ENCODE data around the gene SDCCAG8.

Gene SDCCAG8

DNA sequence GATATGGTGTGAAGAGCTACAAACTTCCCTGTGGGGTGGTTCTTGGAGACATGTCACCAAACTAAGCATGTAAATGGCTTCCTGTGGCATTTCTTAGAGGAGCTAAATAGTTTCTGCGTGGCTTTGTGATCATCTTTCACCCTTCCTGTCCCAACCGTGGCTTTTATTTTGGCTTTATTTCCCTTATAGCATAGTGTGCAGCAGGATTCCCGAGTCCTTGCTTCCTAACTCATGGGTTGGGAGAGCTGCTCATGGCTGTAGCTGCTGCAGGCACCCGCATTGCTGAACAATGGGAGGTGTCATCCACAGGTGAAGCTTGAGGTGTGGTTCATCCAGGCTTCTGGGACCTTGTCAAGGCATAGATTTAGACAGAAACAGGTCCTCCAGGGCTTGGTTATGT, 192.0 kb downstream of the SDCCAG8 start:
- in situ Hi-C loops (cut with HindIII; ENCODE audit: low sequenced_read_pairs): no loop called here

DNA sequence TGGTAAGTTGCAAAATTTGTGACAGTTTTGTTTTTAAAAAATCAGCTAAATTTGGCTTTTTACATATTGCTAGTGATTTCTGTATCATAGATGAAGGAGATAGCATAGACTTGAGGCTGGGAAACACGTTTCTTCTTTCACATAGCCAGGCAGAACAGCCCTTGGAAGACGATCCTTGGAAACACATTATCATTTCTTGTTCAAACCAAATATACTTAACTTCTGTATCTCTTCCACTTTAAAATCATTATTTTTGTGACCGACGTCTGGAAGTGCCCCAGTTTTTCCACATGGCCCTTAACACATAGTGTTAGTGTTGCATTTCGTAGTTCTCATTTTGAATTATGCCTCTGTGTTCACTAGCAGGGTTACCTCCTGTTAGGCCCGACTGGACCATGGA, 193.5 kb downstream of the SDCCAG8 start:
- in situ Hi-C loops (cut with HindIII; ENCODE audit: low sequenced_read_pairs): no loop called here

DNA sequence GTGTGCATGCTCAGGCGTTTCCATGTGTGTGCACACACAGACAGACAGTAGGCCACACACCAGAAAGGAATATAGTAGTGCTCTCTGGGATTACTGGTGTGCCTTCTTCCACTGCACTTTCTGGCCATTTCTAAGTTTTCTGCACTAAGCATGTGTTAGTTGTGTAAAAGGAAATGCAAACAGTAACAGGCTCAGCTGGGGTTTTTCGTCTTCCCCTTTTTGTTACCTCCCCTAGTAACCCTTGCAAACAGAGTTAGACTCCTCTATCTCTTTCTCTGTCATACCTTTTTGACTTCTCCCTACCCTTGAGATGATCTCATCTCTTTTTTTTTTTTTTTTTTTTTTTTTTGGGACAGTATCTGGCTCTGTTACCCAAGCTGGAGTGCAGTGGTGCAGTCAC, 196.3 kb downstream of the SDCCAG8 start:
- in situ Hi-C loops (cut with HindIII; ENCODE audit: low sequenced_read_pairs): no loop called here

- in situ Hi-C loops (cut with HindIII; ENCODE audit: low sequenced_read_pairs): no loop called here
Measured at GRCh38 chr1:243454328-243454997, 198.6 kb downstream of the SDCCAG8 start.

DNA sequence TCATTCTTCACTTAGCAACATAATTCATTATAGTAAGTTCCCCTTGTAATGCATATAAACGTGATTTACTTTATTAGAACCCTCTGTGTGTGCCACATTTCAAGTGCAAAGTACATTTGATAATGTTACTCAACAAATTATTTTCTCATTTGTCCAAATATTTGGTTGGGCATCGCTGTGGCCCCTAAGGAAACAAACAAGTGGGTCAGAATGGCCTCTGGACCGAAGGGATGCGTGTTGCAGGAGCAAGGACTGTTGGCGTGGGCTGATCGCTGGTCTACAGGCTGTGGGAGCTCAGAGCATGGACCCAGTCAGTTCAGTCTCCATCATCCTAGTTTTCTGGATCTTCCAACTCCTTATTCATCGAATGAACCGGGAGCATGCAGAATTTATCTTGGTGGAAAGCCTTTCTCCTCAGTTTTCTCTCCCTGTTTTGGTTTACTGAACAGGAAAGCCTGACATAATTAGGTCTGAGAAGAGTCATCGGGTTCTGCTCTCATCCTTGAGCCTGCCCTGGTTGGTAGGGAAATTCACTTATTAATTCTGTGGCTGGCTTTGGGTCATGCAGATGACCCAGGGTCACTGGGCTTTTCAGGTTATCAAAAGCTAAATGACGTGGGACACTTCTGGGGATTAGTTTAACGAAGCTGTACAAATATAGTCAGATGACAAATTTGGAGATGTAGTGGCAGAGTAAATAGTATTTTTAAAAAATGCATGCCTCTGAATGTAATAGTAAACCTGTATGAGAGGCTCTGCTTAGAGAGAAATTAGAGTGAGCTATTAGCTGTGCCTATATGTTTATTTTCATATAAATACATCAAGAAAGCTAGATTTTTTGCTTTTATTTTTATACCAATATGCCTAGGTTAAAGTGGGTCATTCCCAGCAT, 200.2 kb downstream of the SDCCAG8 start:
- in situ Hi-C loops (cut with HindIII; ENCODE audit: low sequenced_read_pairs): no loop called here

DNA sequence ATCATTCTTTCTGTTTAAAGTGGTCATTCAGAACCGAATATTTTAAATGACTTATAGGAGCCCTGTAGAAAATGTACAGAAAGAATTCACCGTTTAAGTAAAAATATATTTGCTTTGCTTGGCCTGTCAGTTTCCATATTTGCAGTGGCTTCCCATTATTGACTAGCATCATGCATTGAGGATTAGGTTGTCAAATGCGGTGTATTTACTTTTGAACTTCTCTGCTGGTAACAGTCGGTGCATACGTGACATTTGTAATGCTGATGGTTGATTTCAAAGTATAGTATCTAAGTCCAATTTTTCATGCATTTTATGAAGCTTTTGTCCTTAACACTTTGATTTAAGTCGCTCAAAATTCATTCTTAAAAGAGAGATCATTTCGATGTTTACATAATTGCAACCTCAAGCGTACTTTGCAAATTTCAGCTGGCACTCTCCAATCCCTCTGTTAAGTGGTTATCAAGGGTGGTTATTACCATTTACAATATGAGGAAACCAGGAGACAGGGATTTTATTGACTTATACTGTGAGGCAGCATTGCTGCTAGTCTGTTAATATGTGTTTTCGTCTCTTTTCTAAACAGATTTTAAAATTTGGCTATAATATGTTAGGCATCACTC, 201.6 kb downstream of the SDCCAG8 start:
- in situ Hi-C loops (cut with HindIII; ENCODE audit: low sequenced_read_pairs): no loop called here

GRCh38 chr1:243459059-243459458, 203.2 kb downstream of the SDCCAG8 start:
- in situ Hi-C loops (cut with HindIII; ENCODE audit: low sequenced_read_pairs): no loop called here

GRCh38 chr1:243461700-243462099, 205.9 kb downstream of the SDCCAG8 start:
- in situ Hi-C loops (cut with HindIII; ENCODE audit: low sequenced_read_pairs): no loop called here

DNA sequence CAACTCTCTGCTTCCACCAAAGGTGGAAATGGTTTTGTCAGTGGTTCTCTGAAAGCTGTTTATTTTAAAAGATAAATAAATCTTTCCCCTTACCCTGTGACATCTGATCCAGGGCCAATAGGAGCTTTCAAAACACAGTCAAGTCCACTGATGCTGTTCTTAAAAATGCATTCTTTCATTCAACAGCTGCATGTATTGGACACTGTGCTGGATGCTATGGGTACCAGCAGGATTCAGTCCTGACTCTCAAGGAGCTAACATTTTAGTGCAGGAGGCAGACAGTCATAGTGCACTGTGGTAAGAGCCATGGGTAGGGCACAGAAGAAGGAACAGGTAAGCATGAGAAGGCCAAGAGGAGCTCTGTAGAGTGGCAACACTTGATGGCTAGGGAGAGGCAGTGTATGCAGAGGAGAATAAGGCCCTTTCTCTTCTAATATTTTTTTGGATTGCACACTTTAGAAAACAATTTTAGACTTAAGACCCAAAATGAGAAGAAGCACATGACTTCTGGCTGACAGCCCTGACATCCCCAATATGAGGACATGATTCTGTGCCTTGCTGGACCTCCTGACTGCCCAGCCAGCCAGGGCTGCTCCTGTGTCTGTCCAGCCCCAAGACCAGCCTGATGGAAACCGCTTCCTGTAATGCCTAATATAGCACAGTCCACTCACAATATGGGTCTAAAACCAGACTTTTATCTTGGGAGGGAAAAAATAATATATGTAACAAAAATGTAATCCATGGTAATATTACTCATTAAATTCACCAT, 207.3 kb downstream of the SDCCAG8 start:
- in situ Hi-C loops (cut with HindIII; ENCODE audit: low sequenced_read_pairs): no loop called here

DNA sequence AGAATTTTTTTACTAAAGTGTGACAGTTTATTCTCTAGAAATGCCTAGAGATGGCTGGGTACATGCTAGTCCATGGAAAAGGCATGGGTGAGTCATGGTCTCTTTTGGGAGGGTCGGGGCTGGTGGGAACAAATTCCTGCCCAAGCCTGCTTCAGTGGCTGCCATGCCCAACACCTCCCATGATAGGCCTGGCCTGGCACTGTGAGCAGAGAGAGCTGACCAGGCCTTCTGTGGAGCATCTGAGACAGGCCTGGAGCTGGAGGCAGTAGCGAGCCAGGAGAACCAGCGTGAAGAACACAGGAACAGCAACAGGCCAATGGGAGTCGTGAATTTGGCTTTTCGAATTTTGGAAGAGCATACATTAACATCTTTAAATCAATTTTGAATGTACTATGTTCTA, 209.2 kb downstream of the SDCCAG8 start:
- in situ Hi-C loops (cut with HindIII; ENCODE audit: low sequenced_read_pairs): no loop called here

GRCh38 chr1:243465738-243466137, 209.9 kb downstream of the SDCCAG8 start:
- in situ Hi-C loops (cut with HindIII; ENCODE audit: low sequenced_read_pairs): no loop called here

DNA sequence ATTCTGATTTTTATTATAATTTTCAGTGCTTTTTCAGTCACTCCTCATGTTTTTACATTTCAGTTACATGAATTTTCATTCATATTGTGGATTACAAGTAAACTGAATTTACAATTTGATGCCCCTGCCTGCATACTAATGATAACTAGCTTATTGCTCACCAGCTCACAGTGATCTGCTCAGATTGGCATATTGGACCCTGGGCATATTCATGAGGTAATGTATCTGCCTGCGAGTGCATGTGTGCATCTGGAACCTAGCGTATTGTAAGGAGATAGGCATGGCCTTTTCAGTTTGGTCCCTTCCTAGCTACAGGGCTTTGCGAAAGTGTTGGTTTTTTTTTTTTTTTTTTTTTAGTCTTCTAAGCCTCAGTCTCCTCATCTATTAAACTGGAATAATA, 213.7 kb downstream of the SDCCAG8 start:
- in situ Hi-C loops (cut with HindIII; ENCODE audit: low sequenced_read_pairs): no loop called here

DNA sequence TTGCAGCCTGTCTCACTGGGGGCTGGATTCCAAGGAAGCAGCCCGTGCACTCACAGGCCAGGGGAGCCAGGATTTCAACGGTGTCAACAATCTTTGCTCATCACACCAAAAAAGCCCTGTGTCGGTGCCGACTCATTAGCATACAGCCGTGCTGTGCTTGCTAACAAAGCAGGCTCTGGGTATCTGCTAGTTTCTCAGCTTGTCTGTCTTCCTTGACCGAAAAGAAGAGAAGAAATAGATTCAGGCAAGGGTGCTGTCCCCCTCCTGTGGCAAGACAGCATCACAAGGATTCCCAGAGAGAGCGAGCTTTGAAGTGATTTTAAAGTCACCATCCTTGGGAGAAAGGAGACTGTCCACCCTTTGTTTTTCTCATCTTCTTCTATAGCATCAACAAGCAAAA, 214.7 kb downstream of the SDCCAG8 start:
- in situ Hi-C loops (cut with HindIII; ENCODE audit: low sequenced_read_pairs): no loop called here

- in situ Hi-C loops (cut with HindIII; ENCODE audit: low sequenced_read_pairs): no loop called here
Measured at GRCh38 chr1:243471026-243471685, 215.3 kb downstream of the SDCCAG8 start.

GRCh38 chr1:243471754-243472745, 216.2 kb downstream of the SDCCAG8 start:
- in situ Hi-C loops (cut with HindIII; ENCODE audit: low sequenced_read_pairs): no loop called here

DNA sequence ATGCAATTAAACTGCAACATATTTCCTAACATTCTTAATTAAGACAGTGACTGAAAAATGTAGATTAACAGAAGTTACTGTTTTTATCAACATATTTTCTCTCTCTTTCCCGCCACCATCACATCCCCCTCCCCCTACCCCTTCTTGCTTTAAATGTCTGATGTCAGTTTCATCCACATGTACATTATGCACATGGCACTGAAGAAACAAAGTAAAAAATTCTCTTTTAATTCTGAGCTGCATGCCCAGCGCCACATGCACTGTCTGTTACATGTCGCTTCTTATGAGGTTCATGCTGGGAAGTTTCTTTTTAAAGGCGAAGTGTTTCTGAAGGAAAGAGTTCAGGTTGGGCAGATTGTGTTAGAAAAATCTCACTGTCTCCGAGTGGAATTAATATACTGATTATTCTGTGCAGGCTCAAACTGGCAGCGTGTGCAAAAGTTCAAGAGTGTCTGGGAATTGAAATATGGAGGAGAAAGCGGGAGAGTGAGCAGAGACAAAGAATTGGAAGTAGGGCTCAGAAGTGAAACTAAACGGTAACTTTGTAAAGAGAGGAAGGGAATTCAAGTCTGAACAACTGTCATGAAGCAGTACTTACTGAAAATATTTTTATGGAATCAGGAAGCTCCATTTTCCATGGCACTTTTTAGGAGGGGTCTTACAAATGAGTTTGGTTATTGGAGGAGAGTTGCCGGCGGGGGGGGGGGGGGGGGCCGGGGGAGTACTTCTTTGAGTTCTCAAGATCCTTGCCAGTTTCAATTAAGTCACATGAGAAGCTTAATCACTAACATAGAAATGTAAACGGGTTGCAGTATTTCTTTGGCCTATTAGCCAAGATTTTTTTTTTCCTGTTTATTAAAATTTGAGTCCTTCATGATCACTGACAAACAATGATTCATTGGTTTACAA, 217.6 kb downstream of the SDCCAG8 start:
- in situ Hi-C loops (cut with HindIII; ENCODE audit: low sequenced_read_pairs): no loop called here

- in situ Hi-C loops (cut with HindIII; ENCODE audit: low sequenced_read_pairs): no loop called here
Measured at GRCh38 chr1:243474136-243474881, 218.5 kb downstream of the SDCCAG8 start.

DNA sequence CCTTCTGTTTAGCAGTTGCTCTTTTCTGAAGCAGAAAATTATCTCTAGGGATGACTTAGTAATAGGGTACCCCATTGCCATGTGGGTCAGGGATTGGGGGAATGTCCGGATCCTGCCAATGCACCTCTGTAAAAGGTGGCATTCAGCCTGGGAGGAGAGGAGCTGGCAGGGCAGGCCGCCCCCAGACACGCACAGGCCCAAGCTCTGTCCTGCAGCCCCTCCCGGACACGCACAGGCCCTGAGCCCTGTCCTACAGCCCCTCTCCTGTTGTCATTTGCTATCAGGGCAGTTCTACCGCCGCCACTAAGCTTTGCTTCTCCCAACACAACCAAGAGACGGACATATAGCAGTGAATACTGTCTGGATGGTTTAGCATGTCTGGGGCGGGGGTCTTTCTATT, 219.1 kb downstream of the SDCCAG8 start:
- in situ Hi-C loops (cut with HindIII; ENCODE audit: low sequenced_read_pairs): no loop called here

Data from endothelial cell of hepatic sinusoid (primary cell).